Measurements from ENCODE around the gene DPP6.

DNA sequence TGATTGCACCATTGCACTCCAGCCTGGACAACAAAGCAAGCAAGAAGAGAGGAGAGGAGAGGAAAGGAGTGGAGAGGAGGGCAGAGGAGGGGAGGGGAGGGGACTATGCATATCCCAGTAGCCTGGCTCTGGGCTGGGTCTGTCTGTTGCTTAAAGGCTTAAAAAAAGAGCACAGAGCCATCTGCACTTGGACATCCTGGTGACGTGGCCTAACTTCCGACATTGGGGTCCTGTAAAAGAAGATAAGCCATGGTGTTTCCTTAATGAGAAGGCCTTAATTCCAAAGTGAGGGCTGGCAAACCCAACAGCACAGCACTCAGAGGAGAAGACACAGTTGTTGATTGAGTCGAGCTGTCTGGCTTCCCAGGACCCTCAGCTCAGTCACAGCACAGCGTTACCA is 598.1 kb downstream of the DPP6 start:
- TF ChIP-seq, protein P1, sequence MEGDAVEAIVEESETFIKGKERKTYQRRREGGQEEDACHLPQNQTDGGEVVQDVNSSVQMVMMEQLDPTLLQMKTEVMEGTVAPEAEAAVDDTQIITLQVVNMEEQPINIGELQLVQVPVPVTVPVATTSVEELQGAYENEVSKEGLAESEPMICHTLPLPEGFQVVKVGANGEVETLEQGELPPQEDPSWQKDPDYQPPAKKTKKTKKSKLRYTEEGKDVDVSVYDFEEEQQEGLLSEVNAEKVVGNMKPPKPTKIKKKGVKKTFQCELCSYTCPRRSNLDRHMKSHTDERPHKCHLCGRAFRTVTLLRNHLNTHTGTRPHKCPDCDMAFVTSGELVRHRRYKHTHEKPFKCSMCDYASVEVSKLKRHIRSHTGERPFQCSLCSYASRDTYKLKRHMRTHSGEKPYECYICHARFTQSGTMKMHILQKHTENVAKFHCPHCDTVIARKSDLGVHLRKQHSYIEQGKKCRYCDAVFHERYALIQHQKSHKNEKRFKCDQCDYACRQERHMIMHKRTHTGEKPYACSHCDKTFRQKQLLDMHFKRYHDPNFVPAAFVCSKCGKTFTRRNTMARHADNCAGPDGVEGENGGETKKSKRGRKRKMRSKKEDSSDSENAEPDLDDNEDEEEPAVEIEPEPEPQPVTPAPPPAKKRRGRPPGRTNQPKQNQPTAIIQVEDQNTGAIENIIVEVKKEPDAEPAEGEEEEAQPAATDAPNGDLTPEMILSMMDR (conservative IDR thresholded peaks at IDR 0.05), result no peak
- no peak for TF ChIP-seq EZH2 (IDR thresholded peaks at IDR 0.05; ENCODE audit: low read depth)
